NOMO-1 treated with DMSO at 0.1 percent for 48 hours (cell line): Measurements from ENCODE around the gene UNK.
A peak's percentile ranks its signal among the peaks of the same experiment; 100 is the strongest.
"Not testable (repeated sequence)": the region's sequence is repeated elsewhere in the genome, so short reads cannot be mapped to it uniquely, and the experiment has no call there.

Experiments
- DNase-seq: peaks from one replicate; lab custom pipeline; 2025; ENCODE audit not compliant: unreplicated experiment; lab: John Stamatoyannopoulos, UW

UNK gene

GRCh38 chr17:75847614-75848522 lies 63.3 kb downstream of the UNK start:
- DNase-seq = no peak

GRCh38 chr17:75848523-75849278 lies 64.1 kb downstream of the UNK start:
- DNase-seq = peak; percentile 58

GRCh38 chr17:75849279-75849646 lies 64.7 kb downstream of the UNK start:
- no peak for DNase-seq

- no peak for DNase-seq
Observed at GRCh38 chr17:75849724-75850123, 65.1 kb downstream of the UNK start.

- no peak for DNase-seq
Observed at GRCh38 chr17:75850928-75851692, 66.5 kb downstream of the UNK start.

- DNase-seq = not testable (repeated sequence)
Observed at GRCh38 chr17:75851693-75851991, 67.0 kb downstream of the UNK start.

- no peak for DNase-seq
Observed at GRCh38 chr17:75853433-75853832, 68.8 kb downstream of the UNK start.

- DNase-seq = no peak
Observed at GRCh38 chr17:75854101-75854748, 69.6 kb downstream of the UNK start.

GRCh38 chr17:75854881-75855309 lies 70.3 kb downstream of the UNK start:
- DNase-seq = no peak

- peak; percentile 100 for DNase-seq
Observed at GRCh38 chr17:75855310-75856061, 70.9 kb downstream of the UNK start, which contains the start of gene WBP2. TSS of gene WBP2 (minus strand) at chr17:75855335. CDS start at chr17:75855297, 38 bp downstream.

GRCh38 chr17:75856062-75856756 lies 71.6 kb downstream of the UNK start:
- DNase-seq = peak; percentile 29

GRCh38 chr17:75859358-75859757 lies 74.8 kb downstream of the UNK start:
- DNase-seq = not testable (repeated sequence)

GRCh38 chr17:75861927-75862317 lies 77.3 kb downstream of the UNK start:
- DNase-seq = no peak

GRCh38 chr17:75864448-75864871 lies 79.9 kb downstream of the UNK start:
- peak; percentile 32 for DNase-seq

GRCh38 chr17:75864887-75865286 lies 80.3 kb downstream of the UNK start:
- DNase-seq = not testable (repeated sequence)

- not testable (repeated sequence) for DNase-seq
Observed at GRCh38 chr17:75865404-75866188, 81.0 kb downstream of the UNK start.

- DNase-seq = not testable (repeated sequence)
Observed at GRCh38 chr17:75868730-75869281, 84.2 kb downstream of the UNK start.
